Coronary artery (tissue), 2 donors: Measurements from ENCODE around the gene ITGB1BP1.

Experiments
- DNase-seq: peaks from one replicate; pipeline ENCODE4 v3.0.0-alpha.2; 2017; ENCODE audit warnings: low spot score
- H3K27ac ChIP-seq, 2 donors: fragments of 200-600 bp; sonication (generic); one replicate each; pipeline ENCODE4 v1.5.1; 2016 to 2019
- H3K4me3 ChIP-seq: fragments of 200-600 bp; sonication (generic); 2 replicates; pipeline ENCODE4 v1.5.1; 2016; ENCODE audit warnings: mild to moderate bottlenecking, moderate library complexity
- CTCF ChIP-seq: fragments of 200-600 bp; sonication (generic); IDR thresholded peaks from one replicate; pipeline ENCODE4 v1.5.1; 2019; ENCODE audit warnings: antibody characterized with exemption

Gene ITGB1BP1

GRCh38 chr2:9385841-9386240 lies 37.5 kb downstream of the ITGB1BP1 start:
- no peak overlapping the region for H3K4me3 ChIP-seq
- H3K27ac ChIP-seq: no peak overlapping the region
- no peak for TF ChIP-seq CTCF
- DNase-seq: no peak

GRCh38 chr2:9384521-9384920 lies 38.8 kb downstream of the ITGB1BP1 start:
- Histone ChIP-seq H3K27ac (no peak overlapping the region), H3K4me3 (no peak overlapping the region)
- no peak for TF ChIP-seq CTCF
- DNase-seq: no peak

- Histone ChIP-seq H3K27ac (peak overlapping the region in 1 of 2 donors; percentile 0), H3K4me3 (no peak overlapping the region)
- TF ChIP-seq CTCF: no peak
- no peak for DNase-seq
These were observed 40.6 kb downstream of the ITGB1BP1 start for GRCh38 chr2:9382604-9383235.

- Histone ChIP-seq H3K4me3 (no peak overlapping the region), H3K27ac (peak overlapping the region; percentile 56 to 75)
- no peak for TF ChIP-seq CTCF
- no peak for DNase-seq
These were observed 42.4 kb downstream of the ITGB1BP1 start for GRCh38 chr2:9380702-9381628.

- DNase-seq: no peak
- Histone ChIP-seq H3K4me3 (no peak overlapping the region), H3K27ac (peak overlapping the region; percentile 54 to 87)
- no peak for TF ChIP-seq CTCF
These were observed 44.0 kb downstream of the ITGB1BP1 start for GRCh38 chr2:9379391-9379755.

GRCh38 chr2:9378433-9379390 lies 44.6 kb downstream of the ITGB1BP1 start:
- Histone ChIP-seq H3K4me3 (peak overlapping the region; percentile 24), H3K27ac (peak overlapping the region; percentile 54 to 87)
- TF ChIP-seq CTCF: no peak
- peak; percentile 84 for DNase-seq
